Transverse colon (tissue), 4 donors: ENCODE results near the gene FARP1. TPM values are rescaled to one million over a fixed set of nuclear protein-coding genes. Genes with fewer than 3 reads are reported as not detected.
A peak's percentile ranks its signal among the peaks of the same experiment; 100 is the strongest.

Experiments used
- DNase-seq: peaks from one replicate; pipeline ENCODE4 v3.0.0-alpha.2; 2019
- H3K27ac ChIP-seq, 4 donors: fragments of 200-600 bp; sonication (generic); 2 replicates each; pipeline ENCODE4 v1.5.1; 2016 to 2018; ENCODE audit warnings: inconsistent platforms in 4 of 4
- H3K27me3 ChIP-seq: fragments of 200-600 bp; sonication (generic); 2 replicates; pipeline ENCODE4 v1.5.1; 2017; ENCODE audit warnings: inconsistent platforms
- H3K36me3 ChIP-seq, 4 donors: fragments of 200-600 bp; sonication (generic); 2 replicates each; pipeline ENCODE4 v1.5.1; 2017 to 2019; ENCODE audit warnings: inconsistent platforms in 4 of 4
- H3K4me1 ChIP-seq, 4 donors: fragments of 200-600 bp; sonication (generic); 2 replicates each; pipeline ENCODE4 v1.5.1; 2017 to 2020; ENCODE audit warnings: inconsistent platforms in 4 of 4
- H3K4me3 ChIP-seq, 4 donors: fragments of 200-600 bp; sonication (generic); 1 replicate in 1 of 4; 2 replicates in 3 of 4; pipeline versions ENCODE4 v1.5.1 to v1.6.1; 2017 to 2019; ENCODE audit warnings: inconsistent platforms in 4 of 4
- H3K9me3 ChIP-seq, 2 donors: fragments of 200-600 bp; sonication (generic); 2 replicates each; pipeline ENCODE4 v1.5.1; 2017 to 2019; ENCODE audit warnings: inconsistent platforms in 2 of 2
- CTCF ChIP-seq, 5 experiments: fragments of 200-600 bp in 3 of 5; fragments of 450-650 bp in 2 of 5; sonication (generic) in 3 of 5; IDR thresholded peaks; 1 replicate in 2 of 5; 2 replicates in 3 of 5; pipeline ENCODE4 v1.5.1; 2016 to 2017; ENCODE audit warnings: antibody characterized with exemption in 5 of 5, inconsistent platforms in 3 of 5, mild to moderate bottlenecking in 2 of 5, moderate library complexity in 1 of 5
- EP300 ChIP-seq: sonication (generic); formaldehyde crosslinking; IDR thresholded peaks from one replicate; pipeline ENCODE4 v1.6.1; 2017; ENCODE audit warnings: antibody characterized with exemption, low read depth
- POLR2A ChIP-seq: fragments of 450-650 bp; IDR thresholded peaks from one replicate; pipeline ENCODE4 v1.6.1; 2016; ENCODE audit warnings: antibody characterized with exemption, mild to moderate bottlenecking, moderate library complexity
- POLR2AphosphoS5 ChIP-seq, 3 donors: sonication (generic); formaldehyde crosslinking; IDR thresholded peaks; one replicate each; pipeline ENCODE4 v1.6.1; 2016; ENCODE audit warnings: antibody characterized with exemption in 3 of 3
- WGBS, 2 donors: methylation state at CpG; one replicate each; pipeline ENCODE4 v1.1.5; 2018; ENCODE audit warnings: low coverage in 1 of 2; 5-methylcytosine and 5-hydroxymethylcytosine counted together
- in situ Hi-C, 4 donors: fragments of 200-750 bp; cut with MboI; loops; one replicate each; pipeline versions ENCODE4 v1.15.0 to v1.15.1; 2017; ENCODE audit warnings: low sequenced_read_pairs in 3 of 4, low pct_ligation_motif_present in 1 of 4, low pct_unique_long_range_greater_than_20kb in 1 of 4
- intact Hi-C: fragments of 100-400 bp; cut with DNase I; formaldehyde crosslinking; loops from one replicate; pipeline ENCODE4 v1.15.1; 2023; ENCODE audit warnings: low total_unique reads
- total RNA-seq, 4 donors: library from RNA; depleted of rRNA; stranded (reverse); fragments of >200 nt; gene quantifications; one replicate each; pipeline ENCODE4 v1.1.0, GENCODE V29; 2016

FARP1 gene
- total RNA-seq, 4 donors from 2014 or later, result 32.8 to 41.8 (median 38.3) TPM

- Histone ChIP-seq H3K27me3 (no peaks in the 10 kb centered on the region), H3K9me3 (no peaks in the 10 kb centered on the region), H3K27ac (no peak overlapping the region), H3K4me1 (no peaks in the 10 kb centered on the region), H3K4me3 (no peak overlapping the region), H3K36me3 (no peaks in the 10 kb centered on the region)
- no peak for DNase-seq
- TF ChIP-seq EP300 (no peak), POLR2AphosphoS5 (IDR thresholded peaks at IDR 0.05) (no peak), CTCF (IDR thresholded peaks at IDR 0.05) (no peak), POLR2A (no peak)
- in situ Hi-C loops, result no loop called here
- intact Hi-C loops, result no loop called here
Observed at GRCh38 chr13:98243929-98244272, 101.0 kb downstream of the FARP1 start.

GRCh38 chr13:98246538-98247172 lies 103.8 kb downstream of the FARP1 start:
- H3K27me3 ChIP-seq, result no peaks in the 10 kb centered on the region
- in situ Hi-C loops, result no loop called here
- intact Hi-C loops, result no loop called here
- no peak overlapping the region for H3K4me3 ChIP-seq
- no peak for TF ChIP-seq EP300
- DNase-seq, result no peak
- no peaks in the 10 kb centered on the region for H3K36me3 ChIP-seq
- H3K27ac ChIP-seq, result no peak overlapping the region
- no peaks in the 10 kb centered on the region for H3K4me1 ChIP-seq
- WGBS, 2 donors, result 70% methylated on average over 10 of the region's 11 CpGs; no CpG with 5 or more reads in 1 of the 2 donors
- H3K9me3 ChIP-seq, result no peaks in the 10 kb centered on the region

- Histone ChIP-seq H3K27ac (no peak overlapping the region), H3K9me3 (no peaks in the 10 kb centered on the region), H3K4me3 (no peak overlapping the region), H3K27me3 (no peaks in the 10 kb centered on the region), H3K4me1 (peaks cover 0 to 11% (median 0%) of the 10 kb centered on the region in 4 donors), H3K36me3 (no peaks in the 10 kb centered on the region)
- in situ Hi-C loops, result no loop called here
- TF ChIP-seq POLR2A (no peak), POLR2AphosphoS5 (IDR thresholded peaks at IDR 0.05) (no peak), CTCF (IDR thresholded peaks at IDR 0.05) (no peak), EP300 (no peak)
- 96 to 97% methylated on average over 6 to 7 of the region's 7 CpGs for WGBS, 2 donors
- no peak for DNase-seq
- intact Hi-C loops, result no loop called here
Observed at GRCh38 chr13:98251708-98252107, 108.8 kb downstream of the FARP1 start.

- intact Hi-C loops, result no loop called here
- DNase-seq, result no peak
- Histone ChIP-seq H3K27me3 (no peaks in the 10 kb centered on the region), H3K27ac (peak overlapping the region; percentile 8 to 49 (median 38)), H3K9me3 (no peaks in the 10 kb centered on the region), H3K4me1 (peaks cover 0 to 11% (median 0%) of the 10 kb centered on the region in 4 donors), H3K36me3 (no peaks in the 10 kb centered on the region), H3K4me3 (no peak overlapping the region)
- WGBS, 2 donors, result 55% methylated on average over 5 to 7 of the region's 7 CpGs
- in situ Hi-C loops, result no loop called here
- TF ChIP-seq POLR2A, result no peak
- TF ChIP-seq CTCF (IDR thresholded peaks at IDR 0.05), result no peak
- no peak for TF ChIP-seq POLR2AphosphoS5 (IDR thresholded peaks at IDR 0.05)
- no peak for TF ChIP-seq EP300
Observed at GRCh38 chr13:98252931-98253470, 110.1 kb downstream of the FARP1 start.

- Histone ChIP-seq H3K4me1 (peaks cover 0 to 11% (median 0%) of the 10 kb centered on the region in 4 donors), H3K27me3 (no peaks in the 10 kb centered on the region), H3K27ac (peak overlapping the region; percentile 8 to 49 (median 38)), H3K36me3 (no peaks in the 10 kb centered on the region), H3K4me3 (no peak overlapping the region), H3K9me3 (no peaks in the 10 kb centered on the region)
- no peak for DNase-seq
- TF ChIP-seq CTCF (IDR thresholded peaks at IDR 0.05) (no peak), POLR2A (no peak), POLR2AphosphoS5 (IDR thresholded peaks at IDR 0.05) (no peak), EP300 (no peak)
- 59 to 60% methylated on average over 4 to 7 of the region's 7 CpGs for WGBS, 2 donors
- intact Hi-C loops (no loop called here), in situ Hi-C loops (no loop called here)
Observed at GRCh38 chr13:98253526-98253925, 110.6 kb downstream of the FARP1 start.
